HG03442 (cell line): Measurements from ENCODE around the gene COX6A2.
"Not testable (repeated sequence)": the region's sequence is repeated elsewhere in the genome, so short reads cannot be mapped to it uniquely, and the experiment has no call there.

ENCODE experiments used
- ATAC-seq: cut with Tn5 transposase; IDR thresholded peaks from one replicate; pipeline ENCODE4 v1.9.1; 2021; ENCODE audit warnings: mild to moderate bottlenecking, moderate library complexity; ENCODE audit not compliant: unreplicated experiment

COX6A2 gene

DNA sequence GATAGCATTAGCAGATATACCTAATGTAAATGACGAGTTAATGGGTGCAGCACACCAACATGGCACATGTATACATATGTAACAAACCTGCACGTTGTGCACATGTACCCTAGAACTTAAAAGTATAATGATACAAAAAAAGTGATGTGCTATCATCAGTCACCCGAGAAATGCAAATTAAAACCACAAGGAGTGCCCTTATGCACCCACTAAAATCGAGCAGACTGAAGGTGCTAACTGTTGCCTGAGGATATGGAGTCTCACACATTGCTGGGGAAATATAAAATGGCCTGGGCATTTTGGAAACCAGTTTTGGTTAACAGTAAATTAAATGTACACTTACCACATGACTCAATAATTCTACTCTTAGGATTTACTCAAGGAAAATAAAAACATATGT lies 10.9 kb upstream of the COX6A2 start:
- ATAC-seq: not testable (repeated sequence)

DNA sequence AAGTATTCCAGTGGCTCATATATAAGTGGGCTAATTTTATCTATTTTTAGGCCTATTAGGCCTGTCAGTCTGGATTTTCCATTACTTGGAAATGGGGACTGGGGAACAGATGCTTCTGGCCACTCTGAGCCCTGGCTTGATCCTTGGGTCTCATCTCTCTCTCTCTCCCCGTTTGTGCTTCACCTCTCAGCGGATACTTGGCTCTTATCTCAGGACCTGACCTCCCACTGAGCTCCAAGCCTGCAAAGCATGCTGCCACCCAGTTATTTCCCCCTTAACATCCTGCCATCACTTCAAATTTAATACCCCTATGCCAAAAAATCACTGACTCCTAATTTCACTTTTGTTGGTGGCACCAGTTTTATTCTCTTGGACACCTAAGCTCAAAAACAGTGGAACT lies 10.3 kb upstream of the COX6A2 start:
- no peak for ATAC-seq

DNA sequence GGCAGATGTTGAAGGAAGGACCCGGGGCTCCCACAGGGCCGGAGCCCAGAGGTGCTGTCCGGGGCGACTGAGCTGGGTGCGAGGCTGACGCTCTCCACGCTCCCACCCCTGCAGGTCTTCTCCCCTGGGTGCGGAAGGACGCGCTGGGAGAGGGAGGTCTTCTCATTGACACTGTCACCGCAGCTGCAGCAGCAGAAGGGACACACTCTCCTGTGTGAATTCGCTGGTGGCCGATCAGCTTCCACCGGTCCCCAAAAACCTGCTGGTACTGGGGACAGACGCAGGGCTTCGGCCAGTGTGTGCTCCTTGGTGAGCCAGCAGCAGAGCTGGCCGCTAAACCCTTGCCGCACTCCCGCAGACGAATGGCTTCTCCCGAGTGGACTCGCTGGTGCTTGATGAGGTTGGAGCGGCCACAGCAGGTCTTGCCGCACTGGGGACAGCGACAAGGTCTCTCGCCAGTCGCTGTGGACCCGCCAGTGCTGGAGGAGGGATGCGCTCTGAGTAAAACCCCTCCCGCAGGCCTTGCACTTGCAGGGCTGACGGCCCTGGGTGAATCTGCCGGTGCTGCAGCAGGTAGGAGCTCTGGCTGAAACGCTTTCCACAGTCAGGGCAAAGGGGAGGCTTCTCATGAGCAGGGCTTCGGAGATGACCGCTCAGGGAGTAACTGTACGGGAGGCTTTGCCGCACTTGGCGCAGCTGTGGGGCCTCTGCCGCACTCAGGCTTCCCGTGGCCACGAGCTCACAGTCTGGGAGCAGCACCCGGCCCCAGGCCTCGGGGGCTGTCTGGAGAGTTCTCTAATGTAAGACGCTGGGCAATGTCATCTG lies 8.3 kb upstream of the COX6A2 start:
- no peak for ATAC-seq

DNA sequence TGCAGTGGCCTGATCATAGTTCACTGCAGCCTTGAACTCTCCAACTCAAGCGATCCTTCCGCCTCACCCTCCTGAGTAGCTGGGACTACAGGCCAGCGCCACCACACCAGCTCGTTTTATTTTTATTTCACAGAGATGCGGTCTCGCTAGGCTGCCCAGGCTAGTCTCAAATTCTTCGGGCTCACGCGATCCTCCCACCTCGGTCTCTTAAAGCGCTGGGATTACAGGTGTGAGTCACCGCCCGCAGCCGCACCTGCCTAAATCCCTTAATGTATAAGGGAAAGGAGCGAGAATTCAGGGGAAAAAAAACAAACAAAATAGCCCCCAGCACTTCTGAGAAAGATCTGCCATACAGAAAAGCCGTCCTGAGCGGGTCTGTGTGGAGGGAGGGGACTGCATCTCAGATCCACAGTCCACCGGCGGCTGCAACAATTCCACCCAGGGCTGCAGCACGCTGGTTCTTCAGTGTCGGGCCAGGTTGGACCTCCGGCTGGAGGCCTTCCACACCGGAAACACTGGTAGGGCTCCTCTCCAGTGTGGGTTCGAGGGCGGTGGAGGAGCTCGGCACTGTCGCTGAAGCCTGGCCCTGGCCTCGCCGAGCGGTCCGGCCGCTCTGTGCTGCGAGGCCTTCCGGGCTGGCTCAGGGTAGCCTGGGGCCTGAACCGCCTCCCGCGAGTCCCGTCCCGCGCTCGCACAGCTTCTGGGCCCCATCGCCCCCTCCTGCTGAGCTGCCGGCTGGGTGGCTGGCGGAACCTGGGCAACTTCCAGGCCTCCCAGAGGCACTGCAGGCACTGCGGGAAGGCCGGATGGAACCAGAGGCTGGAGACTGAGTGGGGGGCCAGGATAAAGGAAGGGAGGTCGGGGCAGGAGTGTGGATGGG lies 7.4 kb upstream of the COX6A2 start:
- ATAC-seq: no peak

DNA sequence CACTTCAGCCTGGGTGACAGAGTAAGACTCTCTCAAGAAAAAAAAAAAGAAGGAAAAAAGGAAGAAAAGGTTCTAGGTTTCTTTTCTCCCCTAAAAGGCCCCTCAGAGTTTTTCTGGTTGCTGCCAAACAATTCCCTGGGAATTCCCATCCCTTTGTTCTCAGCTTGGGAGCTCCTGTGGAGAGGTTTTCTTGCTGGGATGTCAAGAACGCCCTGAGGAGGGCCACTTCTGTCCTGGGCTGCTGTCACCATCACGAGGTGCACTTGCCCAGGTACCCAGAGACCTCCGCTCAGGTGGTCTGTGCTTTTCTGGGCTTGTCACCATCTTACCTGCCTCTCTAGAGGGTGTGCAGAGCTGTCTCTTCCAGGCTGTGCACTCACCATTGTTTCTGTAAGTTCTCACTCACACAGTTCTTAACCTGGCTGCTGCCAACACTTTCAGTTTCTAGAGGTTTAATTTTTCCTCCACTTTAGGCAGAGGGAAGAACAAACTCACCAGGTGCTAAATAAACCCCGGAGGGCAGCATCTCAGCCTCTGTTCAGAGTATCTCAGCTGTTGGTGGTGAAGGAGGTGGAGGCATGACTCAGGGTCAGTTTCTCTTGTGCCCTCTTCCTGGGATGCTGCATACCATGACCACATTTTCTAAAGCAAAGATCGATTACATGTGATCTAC lies 2.4 kb upstream of the COX6A2 start:
- ATAC-seq: no peak

DNA sequence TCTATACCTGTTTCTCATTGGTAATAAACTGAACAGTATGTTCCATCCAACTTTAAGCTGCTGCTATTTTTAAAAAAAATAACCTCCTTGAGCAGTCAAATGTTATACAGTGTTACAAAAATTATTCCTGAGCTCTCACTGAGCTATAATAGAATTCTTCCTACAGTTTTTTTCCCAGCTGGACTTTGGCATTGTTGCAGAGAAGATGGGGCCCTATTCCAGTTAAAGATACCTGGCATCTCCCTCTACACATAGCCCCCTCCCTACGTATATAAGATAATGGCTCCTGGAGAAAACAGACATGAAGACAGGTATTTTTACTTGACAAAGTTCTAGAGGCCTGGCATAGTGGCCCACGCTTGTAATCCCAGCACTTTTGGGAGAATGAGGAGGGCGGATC lies 1.6 kb upstream of the COX6A2 start:
- no peak for ATAC-seq

DNA sequence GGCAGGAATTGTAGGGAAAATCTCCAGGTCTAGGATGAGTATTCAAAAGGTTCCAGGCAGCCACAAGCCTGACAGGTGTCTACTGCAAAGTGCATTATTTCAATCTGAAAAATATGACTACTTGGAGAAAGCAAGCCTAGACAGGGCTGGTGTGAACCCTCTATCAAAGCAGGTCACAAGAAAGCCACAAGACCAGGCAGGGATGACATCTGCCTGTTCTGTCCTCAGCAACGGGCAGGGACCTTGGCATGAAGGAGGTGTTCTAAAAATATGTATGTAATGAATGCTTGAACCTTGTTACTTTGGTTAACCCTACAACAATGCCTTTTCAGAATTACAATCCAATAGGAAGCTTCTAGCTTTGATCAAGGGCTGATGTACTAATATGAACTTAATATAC lies 1.2 kb upstream of the COX6A2 start:
- no peak for ATAC-seq

DNA sequence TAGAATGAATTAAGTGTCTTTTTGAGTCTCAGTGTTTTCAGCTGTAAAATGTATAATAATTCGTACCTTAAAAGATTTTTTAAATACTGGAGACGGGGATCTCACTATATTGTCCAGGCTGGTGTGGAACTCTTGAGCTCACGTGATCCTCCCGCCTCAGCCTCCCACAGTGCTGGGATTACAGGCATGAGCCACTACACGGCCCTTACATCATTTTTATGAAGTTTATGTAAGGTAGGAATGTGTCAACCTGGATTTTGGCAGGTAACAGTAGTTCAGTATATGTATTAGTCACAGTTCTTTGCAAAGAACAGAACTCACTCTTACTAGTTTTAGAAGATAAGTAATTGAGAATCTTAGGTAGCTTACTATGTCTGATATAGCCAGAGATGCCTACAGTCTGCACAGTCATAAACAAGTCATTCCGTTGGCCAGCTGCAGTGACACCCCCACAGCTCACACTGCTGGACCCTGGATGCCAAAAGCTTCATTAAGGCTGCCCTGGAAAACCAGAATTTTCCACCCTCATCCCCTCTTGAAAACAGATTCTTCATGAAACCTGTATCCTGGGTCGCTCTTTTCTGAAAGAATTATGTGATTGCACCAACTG lies 583 bp upstream of the COX6A2 start:
- ATAC-seq: no peak

DNA sequence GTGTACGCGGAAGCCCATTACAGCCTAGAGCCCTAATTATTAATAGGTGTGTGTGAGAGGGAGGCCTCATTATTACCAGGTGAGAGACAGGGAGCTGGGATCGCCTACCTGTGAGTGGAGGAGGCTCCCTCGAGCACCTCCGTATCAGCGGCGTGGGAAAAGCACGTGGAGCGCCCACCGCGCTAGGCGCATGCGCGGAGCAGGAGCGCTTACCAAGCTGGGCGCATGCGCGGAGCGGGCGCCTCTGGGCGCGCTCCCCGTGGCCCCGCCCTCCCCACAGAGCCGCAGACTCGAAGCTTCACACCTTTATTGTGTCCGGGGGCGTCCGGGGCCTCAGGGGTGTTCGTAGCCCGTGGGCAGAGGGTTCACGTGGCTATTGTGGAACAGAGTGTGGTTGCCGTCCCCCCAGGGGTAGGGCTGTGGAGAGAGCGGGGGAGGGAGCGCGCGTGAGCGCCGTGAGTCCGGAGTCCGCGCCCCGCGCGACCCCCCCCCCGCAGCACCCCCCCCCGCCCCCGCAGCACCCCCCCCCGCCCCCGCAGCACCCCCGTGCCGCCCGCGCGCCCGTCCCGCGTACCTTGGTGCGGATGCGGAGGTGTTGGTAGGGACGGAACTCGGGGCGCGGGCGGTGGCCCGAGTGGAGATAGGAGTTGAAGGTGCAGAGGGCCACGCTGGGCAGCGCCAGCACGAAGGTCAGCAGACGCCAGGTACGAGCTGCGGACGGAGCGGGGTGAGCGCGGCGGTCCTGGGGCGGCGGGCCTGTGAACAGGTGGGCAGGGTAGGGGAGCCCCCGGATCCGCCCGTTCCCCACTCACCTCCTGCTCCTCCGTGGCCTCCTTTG lies 500 bp downstream of the COX6A2 start:
- no peak for ATAC-seq

DNA sequence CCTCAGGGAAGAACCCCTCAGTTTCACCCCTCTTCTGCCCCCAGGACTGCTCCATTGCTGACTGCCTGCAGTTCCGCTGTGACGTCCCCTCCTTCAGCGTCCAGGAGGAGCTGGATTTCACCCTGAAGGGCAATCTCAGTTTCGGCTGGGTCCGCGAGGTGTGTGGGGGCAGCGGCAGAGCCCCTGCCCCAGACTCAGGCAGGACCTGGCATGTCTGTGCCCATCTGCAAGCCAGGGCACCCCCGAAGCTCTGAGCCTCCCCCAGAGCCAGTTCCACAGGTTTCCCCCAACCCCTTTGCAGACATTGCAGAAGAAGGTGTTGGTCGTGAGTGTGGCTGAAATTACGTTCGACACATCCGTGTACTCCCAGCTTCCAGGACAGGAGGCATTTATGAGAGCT lies 4.4 kb downstream of the COX6A2 start:
- ATAC-seq: no peak

DNA sequence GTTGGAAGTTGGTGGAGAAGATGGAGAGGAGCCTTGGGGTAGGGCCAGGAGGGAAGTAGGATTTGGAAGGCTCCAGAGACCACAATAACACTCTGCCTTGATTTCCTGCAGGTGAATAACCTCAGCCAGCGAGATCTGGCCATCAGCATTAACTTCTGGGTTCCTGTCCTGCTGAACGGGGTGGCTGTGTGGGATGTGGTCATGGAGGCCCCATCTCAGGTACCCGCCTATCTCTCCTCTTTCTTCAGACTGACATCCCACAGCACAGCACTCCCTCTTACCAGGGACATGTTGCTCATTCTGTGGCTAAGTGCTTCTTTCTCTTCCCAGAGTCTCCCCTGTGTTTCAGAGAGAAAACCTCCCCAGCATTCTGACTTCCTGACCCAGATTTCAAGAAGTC lies 4.9 kb downstream of the COX6A2 start:
- no peak for ATAC-seq

DNA sequence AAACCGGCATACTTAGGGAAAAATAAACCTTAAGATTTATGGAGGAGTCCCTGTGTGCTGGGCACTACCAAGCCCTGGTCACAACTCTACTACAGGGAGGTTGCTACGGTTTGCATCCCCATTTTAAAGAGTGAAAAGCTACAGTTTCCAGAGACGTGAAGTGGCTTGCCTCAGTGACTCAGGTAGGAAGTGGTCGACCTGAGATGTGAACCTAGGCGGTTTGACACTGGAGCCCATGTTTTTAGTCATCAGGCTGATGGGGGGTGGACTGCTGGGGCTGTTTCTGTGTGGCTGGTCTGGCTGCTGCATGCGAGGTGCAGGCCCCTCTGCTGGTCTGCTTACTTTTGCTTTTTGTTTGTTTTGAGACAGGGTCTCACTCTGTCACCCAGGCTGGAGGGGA lies 6.6 kb downstream of the COX6A2 start:
- peak; percentile 77 for ATAC-seq

DNA sequence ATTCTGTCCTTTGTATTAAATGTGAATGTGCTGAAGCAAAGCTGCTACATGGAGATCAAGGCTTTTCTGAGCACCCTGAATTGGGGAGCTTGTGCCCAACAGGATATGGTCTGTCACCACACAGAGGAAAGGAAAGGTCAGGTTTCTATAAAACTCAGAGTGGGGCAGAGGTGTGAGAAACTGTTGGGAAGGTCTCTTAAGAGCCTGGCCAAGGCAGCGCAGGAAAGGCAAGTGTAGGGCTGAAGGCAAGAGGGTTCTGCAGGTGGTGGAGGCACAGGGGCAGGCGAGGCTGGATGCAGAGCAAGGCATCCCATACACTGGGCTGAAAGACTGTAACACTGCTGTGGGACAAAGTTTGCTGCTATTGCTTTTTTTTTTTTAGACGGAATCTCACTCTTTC lies 8.1 kb downstream of the COX6A2 start:
- ATAC-seq: no peak

DNA sequence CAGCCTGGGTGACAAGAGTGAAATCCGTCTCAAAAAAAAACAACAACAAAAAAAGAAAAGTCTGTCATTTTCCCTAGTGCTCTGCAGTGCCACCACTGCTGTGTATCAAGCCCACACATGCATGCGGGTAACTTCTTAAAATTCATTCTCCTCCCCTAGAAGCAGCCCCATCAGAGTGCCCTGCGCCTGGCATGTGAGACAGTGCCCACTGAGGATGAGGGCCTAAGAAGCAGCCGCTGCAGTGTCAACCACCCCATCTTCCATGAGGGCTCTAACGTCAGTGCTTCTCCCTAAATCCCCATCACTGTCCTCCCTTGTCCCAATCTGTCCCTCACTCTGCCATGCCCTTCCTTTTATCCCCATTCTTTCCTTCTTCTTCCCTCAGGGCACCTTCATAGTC lies 10.2 kb downstream of the COX6A2 start:
- ATAC-seq: no peak

DNA sequence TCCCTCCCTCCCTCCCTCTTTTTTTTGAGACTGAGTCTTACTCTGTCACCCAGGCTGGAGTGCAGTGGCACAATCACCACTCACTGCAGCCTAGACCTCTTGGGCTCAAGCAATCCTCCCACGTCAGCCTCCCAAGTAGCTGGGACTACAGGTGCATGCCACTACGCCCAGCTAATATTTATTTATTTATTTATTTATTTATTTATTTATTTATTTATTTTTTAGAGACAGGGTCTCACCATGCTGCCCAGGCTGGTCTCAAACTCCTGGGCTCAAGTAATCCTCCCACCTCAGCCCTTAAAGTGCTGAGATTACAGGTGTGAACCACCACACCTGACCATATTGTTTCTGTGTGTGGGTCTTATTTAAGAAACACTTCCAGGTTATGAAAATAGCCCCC lies 11.1 kb downstream of the COX6A2 start:
- ATAC-seq: not testable (repeated sequence)

DNA sequence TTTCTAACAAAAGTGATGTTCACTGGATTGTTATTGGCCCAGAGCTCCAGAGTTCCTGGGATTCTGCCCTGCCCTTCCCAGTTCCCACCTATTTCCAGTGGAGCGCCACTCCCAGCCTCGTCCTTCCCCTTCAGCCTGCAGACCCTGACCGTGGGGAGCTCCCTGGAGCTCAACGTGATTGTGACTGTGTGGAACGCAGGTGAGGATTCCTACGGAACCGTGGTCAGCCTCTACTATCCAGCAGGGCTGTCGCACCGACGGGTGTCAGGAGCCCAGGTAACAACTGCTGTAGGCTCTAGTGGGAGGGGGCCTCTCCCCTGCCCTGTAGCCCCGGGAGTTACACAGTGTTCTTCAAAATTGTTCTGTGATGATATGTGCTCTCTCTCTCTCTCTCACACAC lies 11.8 kb downstream of the COX6A2 start:
- no peak for ATAC-seq

DNA sequence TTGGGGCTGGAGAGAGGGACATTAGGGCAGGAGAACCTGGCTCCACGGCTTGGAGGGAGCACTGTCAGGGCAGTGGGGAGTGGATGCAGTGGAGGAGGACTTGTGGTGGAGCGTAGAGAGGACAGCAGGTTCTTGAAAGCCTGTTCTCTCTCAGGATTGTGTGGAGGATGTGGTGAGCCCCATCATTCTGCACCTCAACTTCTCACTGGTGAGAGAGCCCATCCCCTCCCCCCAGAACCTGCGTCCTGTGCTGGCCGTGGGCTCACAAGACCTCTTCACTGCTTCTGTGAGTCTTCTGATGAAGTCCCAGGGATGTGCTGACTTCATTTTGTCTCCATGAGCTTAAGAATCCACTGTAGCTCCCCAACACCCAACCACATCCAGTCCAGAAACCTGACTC lies 13.5 kb downstream of the COX6A2 start:
- no peak for ATAC-seq

DNA sequence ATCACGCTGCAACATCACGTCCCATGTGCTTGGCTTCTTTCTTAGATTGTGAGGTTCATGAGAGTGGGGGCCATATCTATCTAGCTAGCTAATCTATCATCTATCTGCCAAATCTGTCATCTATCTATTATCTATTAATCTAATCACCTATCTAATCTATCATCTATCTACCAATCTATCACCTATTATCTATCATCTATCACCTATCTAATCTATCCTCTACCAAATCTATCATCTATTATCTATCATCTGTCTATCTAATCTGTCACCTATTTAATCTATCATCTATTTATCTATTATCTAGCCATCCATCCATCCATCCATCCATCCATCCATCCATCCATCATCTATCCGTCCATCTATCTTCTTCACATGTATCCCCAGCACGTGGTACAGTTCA lies 14.2 kb downstream of the COX6A2 start:
- no peak for ATAC-seq

DNA sequence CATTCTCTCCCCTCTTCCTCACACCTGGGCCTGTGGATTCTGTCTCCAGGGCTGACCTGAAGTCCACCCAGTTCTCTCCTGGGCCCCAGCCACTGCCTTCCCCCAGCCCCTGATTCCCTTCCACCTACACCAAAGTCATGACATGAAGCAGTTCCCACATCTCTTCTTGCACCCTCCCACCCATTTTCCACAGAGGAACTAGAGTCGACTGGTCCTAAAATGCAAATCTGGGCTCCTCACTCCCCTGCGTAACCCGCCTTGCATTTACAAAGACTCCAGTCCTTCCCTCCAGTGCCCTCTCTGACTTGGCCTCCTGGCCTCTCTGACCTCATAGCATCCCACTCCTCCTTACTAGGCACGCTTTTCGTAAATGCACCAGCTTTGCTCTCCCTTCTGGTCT lies 14.8 kb downstream of the COX6A2 start:
- no peak for ATAC-seq

DNA sequence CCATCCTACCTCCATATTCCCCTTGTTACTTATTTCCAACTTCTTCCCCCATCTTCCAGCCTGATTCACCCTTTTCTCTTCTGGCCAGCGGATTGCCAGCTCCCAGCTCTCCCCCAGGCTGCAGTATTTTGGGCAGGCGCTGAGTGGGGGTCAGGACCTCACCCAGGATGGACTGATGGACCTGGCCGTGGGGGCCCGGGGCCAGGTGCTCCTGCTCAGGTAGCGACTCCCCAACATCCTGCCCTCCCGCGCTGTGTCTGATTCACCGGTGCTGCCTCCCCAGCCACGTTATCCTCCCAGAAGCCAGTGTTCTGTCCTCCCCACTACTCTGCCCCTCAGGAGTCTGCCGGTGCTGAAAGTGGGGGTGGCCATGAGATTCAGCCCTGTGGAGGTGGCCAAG lies 15.4 kb downstream of the COX6A2 start:
- no peak for ATAC-seq
